Stimulated activated CD4-positive, alpha-beta T cell treated with anti-CD3 and anti-CD28 coated beads, Interleukin-12 subunit alpha, Interleukin-12 subunit beta, amount 100 ng/mL, for 24 hours (primary cell): ENCODE measurements around the gene SMIM21.

Experiments used
- DNase-seq, 2 experiments: peaks; one replicate each; pipeline ENCODE4 v3.0.0-alpha.2; 2020; ENCODE audit warnings: low read depth in 2 of 2

Gene SMIM21

GRCh38 chr18:75427603-75428002 lies at the start of gene SMIM21:
Gene SMIM21 (minus strand): TSS chr18:75427703. CDS start chr18:75427563, 140 bp downstream.
- DNase-seq, result no peak

GRCh38 chr18:75475228-75475627 lies 47.7 kb upstream of the SMIM21 start:
- DNase-seq, result no peak

DNA sequence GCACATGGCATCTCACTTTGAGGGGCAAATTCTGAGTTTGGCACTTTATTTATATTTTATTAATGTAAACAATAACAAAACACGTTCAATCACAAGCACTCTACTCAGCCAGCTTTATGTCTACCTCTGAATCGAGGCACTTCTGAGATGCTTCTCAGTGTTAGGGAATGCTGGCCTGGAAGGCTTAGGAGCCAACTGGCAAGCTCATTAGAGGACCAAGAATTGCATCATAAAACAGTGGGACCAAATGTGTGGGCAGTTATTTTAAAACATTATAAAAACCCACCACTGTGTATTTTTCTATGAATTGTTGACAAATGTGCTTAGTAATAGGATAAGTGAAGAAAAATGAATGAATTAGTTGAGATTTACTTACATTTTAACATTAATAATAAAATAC lies 46.8 kb upstream of the SMIM21 start:
- DNase-seq, result no peak

- DNase-seq, result no peak
Measured at GRCh38 chr18:75473316-75473715, 45.8 kb upstream of the SMIM21 start.

DNA sequence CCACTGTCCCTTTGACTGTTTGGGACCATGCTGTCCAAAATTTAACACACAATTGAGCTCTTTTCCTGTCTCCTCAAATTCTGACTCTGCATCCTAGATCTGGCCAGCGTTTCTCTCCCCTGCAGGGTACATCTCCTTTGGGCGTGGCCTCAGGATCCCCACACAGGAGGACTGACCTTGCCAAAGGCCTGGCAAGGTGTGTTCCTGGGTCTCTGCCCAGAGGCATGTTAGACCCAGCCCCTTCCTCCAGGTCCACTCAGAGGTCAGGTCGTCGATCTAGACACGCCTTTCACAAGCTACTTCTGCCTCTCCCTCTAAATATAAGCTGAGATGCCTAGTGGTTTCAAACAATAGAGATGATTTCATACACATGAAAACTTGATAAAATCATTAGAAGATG lies 45.4 kb upstream of the SMIM21 start:
- no peak for DNase-seq

DNA sequence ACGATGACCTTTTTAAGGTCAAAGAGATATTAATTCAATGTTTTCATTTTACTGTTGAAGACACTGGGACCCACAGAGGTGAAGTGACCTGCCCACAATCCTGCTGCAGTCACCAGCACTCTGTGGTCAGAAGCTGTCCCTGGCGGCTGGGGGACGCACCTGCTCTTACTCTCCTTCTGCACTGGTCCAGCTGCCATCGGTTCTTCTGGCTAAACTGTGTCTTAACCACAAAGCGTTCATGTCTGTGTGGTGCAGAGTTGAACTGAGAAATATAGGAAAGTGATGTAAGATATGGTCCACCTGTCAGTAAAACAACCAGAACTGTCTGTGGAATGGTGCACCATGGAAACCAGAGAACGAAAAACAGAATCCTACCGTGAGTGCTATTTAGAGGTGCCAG lies 44.9 kb upstream of the SMIM21 start:
- DNase-seq, result no peak

GRCh38 chr18:75471850-75472249 lies 44.3 kb upstream of the SMIM21 start:
- no peak for DNase-seq

GRCh38 chr18:75467851-75468250 lies 40.3 kb upstream of the SMIM21 start:
- DNase-seq, result no peak

DNA sequence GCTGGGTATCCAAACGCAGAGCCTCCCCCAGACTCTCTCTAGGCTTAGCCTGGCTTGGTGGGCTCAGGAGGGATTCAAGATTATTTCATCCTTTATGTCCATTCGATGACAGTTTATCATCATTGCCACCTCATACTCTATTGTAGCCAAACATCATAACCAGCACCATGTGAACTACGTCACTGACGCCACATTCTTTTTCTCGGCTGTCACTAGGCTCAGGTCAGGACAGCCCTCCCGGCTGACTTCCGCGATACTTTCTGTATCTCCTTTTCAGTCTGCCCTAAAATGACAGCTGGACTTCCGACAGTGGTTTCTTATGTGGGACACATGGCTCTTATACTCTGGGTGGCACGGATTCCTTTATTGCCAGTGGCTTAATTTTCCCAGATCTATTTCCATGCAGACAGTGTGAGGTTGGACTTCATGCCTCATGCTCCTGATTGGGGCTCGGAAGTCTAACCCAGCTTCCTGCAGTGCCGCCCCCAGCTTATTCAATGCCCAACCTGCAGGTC lies 39.8 kb upstream of the SMIM21 start:
- DNase-seq, result no peak

- no peak for DNase-seq
Measured at GRCh38 chr18:75464356-75464755, 36.9 kb upstream of the SMIM21 start.

DNA sequence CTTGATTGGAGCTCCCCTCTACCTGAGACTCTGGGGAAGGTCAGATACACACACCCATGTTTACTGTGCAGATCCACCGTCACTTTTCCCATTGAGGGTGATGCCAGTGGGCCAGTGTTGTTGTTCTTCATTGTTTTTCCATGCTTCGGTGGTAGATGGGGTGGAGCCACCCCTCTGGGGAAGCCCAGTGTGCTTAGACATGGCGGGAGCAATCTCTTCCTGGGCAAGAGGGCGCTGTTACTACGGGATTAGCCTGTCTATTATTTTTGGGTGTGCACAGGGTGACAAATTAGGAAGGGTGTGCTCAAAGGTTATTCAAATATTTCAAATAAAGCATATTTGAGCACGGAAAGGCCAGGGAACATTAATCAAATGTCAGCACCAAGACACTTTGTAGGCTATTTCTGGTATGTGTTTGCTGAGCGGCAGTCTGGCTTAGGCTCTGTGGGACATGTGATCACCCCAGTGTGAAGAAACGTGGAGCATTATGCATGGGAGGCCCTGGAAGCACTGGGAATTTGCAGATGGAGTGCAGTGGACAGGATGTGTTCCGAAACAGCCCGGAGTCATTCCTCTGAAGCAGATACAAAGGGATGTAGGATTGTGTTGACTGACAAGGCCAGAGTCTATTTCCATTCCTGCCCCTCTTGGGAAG lies 34.8 kb upstream of the SMIM21 start:
- DNase-seq, result no peak

GRCh38 chr18:75456199-75456631 lies 28.7 kb upstream of the SMIM21 start:
- peak in 1 of 2 experiments; percentile 22 for DNase-seq

DNA sequence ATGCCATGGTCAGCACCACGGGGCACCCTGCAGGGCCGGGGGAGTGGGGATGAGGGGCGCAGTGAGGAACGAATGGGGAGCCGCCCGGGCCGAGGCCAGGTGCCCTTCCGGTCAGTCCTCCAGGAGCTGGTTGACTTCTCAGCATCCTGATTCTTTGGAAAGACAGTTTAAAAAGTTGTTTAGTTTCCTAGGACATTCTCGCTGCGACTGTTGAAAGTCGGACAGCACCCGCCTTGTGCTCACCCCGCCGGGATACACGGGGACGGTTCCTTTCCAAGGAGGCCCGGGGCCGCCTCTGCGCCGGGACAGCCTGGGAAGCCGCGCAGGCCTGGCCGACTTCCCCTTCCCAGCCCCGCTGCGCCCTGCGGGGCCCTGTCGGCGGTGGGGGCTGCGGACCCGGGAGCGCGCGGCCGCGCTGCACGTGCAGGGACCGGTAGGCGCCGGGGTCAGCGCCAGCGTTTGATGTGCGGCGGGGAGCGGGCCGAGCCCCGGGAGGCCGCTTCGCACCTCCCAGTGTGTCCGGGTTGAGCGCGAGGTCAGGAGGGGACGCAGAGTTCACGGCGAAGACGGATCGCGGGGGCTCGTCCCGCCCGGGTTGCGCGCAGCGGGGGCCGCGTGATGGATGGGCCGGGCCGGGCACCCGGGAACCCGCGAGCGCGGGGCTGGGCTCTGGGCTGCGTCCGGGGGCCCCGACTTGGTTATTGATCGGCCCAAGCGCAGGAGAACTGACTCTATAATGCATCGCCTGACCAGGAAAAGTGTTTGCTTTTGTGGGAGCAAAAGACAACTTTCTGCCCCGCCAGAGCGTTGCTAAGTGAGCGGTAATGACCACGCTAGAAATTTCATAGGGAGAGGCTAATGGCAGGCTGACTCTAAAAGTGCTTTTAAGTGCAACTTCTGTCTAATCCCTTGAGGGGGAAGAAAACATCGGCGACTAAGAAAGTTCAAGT lies 28.0 kb upstream of the SMIM21 start:
- no peak for DNase-seq

- no peak for DNase-seq
Measured at GRCh38 chr18:75454022-75454795, 26.7 kb upstream of the SMIM21 start.

GRCh38 chr18:75450906-75451305 lies 23.4 kb upstream of the SMIM21 start:
- DNase-seq, result no peak

GRCh38 chr18:75441896-75442295 lies 14.4 kb upstream of the SMIM21 start:
- DNase-seq, result no peak

- no peak for DNase-seq
Measured at GRCh38 chr18:75439348-75439747, 11.8 kb upstream of the SMIM21 start.

DNA sequence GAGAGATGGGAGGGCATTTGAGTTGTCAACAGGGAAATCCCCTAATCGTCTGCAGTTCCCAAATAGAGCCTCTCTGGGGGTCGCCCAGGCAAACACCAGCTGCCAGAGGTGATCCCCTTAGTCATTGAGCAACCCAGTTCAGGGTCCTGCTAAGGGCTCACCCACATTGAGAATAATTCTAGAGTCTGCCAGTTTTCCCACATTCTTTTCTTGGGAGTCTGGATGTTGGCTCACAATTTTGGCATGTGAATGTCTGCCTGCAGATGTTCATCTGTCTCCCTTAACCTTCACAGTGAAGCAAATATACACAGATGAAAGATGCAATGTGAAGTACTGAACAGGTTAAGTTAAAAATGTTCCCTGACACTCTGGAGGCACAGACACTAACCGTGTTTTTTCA lies 11.4 kb upstream of the SMIM21 start:
- no peak for DNase-seq

DNA sequence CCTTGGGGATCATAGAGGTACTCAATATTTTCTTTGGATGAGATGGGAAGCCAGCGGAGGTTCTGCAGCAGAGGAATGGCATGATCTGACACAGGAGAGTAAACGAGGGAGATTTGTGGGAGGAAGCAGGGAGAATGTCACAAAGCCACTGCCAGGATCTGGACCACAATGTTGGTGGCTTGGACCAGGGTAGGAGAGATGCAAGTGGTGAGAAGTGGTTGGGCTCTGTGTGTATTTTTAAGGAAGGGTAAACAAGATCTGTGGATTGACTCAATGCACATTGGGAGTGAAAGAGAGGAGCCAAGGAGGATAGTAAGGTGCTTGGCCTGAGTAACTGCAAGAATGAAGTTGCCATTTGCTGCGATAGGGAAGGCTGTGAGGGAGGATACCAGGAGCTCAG lies 10.5 kb upstream of the SMIM21 start:
- DNase-seq, result no peak

- DNase-seq, result no peak
Measured at GRCh38 chr18:75433098-75433497, 5.6 kb upstream of the SMIM21 start.

- no peak for DNase-seq
Measured at GRCh38 chr18:75429975-75430374, 2.5 kb upstream of the SMIM21 start.

DNA sequence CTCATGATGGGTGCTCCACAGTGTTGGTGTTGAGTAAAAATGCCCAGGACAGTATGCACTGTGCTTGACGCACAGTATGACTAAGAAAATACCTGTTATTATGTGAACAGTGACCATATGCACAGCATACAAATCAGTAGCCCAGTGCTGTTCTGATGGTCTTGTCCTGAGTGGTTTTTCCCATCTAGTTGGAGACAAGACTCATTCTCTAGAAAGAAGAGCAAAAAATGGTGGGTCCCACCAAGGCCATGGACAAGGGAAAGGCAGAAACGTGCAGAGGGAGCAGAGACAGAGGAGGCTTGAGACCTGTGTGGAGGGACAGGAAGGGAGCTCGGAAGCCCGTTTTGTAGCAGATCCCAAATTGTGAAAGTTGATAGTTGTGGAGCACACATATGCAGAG lies 987 bp upstream of the SMIM21 start:
- no peak for DNase-seq
